Fibroblast of lung (primary cell): Measurements from ENCODE around the gene DENND1A. TPM values are rescaled to one million over a fixed set of nuclear protein-coding genes. Genes with fewer than 3 reads are reported as not detected.

ENCODE experiments used
- DNase-seq, 2 donors: peaks; one replicate each; pipeline versions ENCODE4 v3.0.0 to v3.0.0-alpha.2; 2010; ENCODE audit warnings: low read depth in 2 of 2
- H2AFZ ChIP-seq: 2 replicates; pipeline ENCODE4 v1.5.1; 2012; ENCODE audit warnings: low read length, control low read depth, inconsistent platforms
- H3K27ac ChIP-seq: 2 replicates; pipeline ENCODE4 v1.5.1; 2011; ENCODE audit warnings: low read length, control low read depth; ENCODE audit not compliant: insufficient read depth
- H3K27me3 ChIP-seq: 2 replicates; pipeline ENCODE4 v1.5.1; 2011; ENCODE audit warnings: mild to moderate bottlenecking, low read length; ENCODE audit not compliant: control insufficient read depth, insufficient read depth
- H3K36me3 ChIP-seq: 2 replicates; pipeline ENCODE4 v1.5.1; 2011; ENCODE audit warnings: low read length; ENCODE audit not compliant: control insufficient read depth, insufficient read depth
- H3K4me1 ChIP-seq: 2 replicates; pipeline ENCODE4 v1.5.1; 2011; ENCODE audit warnings: low read length; ENCODE audit not compliant: control insufficient read depth, insufficient read depth; ENCODE audit errors: extremely low read depth
- H3K4me2 ChIP-seq: 2 replicates; pipeline ENCODE4 v1.5.1; 2011; ENCODE audit warnings: low read length, control low read depth; ENCODE audit not compliant: insufficient read depth; ENCODE audit errors: extremely low read depth
- H3K4me3 ChIP-seq, 4 experiments: fragments of 200-600 bp in 1 of 4; sonication (generic) in 1 of 4; replicated peaks in 1 of 4; 2 replicates each; pipeline ENCODE4 v1.5.1; 2011 to 2016; ENCODE audit warnings: low read length in 4 of 4, low read depth in 3 of 4, mild to moderate bottlenecking in 3 of 4, control low read depth in 2 of 4, inconsistent platforms in 1 of 4, mixed read lengths in 1 of 4; ENCODE audit not compliant: insufficient read depth in 1 of 4; ENCODE audit errors: control extremely low read depth in 1 of 4
- H3K79me2 ChIP-seq: 2 replicates; pipeline ENCODE4 v1.5.1; 2012; ENCODE audit warnings: mild to moderate bottlenecking, low read length, inconsistent platforms; ENCODE audit not compliant: control insufficient read depth, insufficient read depth
- H3K9ac ChIP-seq: 2 replicates; pipeline ENCODE4 v1.5.1; 2011; ENCODE audit warnings: mild to moderate bottlenecking, low read length, control low read depth; ENCODE audit not compliant: insufficient read depth
- H3K9me3 ChIP-seq: 2 replicates; pipeline ENCODE4 v1.5.1; 2012; ENCODE audit warnings: low read depth, low read length; ENCODE audit not compliant: control insufficient read depth, insufficient read depth
- H4K20me1 ChIP-seq: 2 replicates; pipeline ENCODE4 v1.5.1; 2011; ENCODE audit warnings: low read length; ENCODE audit not compliant: control insufficient read depth, insufficient read depth; ENCODE audit errors: extremely low read depth
- CTCF ChIP-seq, 2 donors: IDR thresholded peaks in 1 of 2; conservative IDR thresholded peaks in 1 of 2; 1 replicate in 1 of 2; 2 replicates in 1 of 2; pipeline ENCODE4 v1.5.1; 2011 to 2012; ENCODE audit warnings: low read length in 2 of 2, control low read depth in 1 of 2, inconsistent platforms in 1 of 2, low read depth in 1 of 2, mild to moderate bottlenecking in 1 of 2
- EZH2 ChIP-seq: IDR thresholded peaks from 2 replicates; pipeline ENCODE4 v1.5.1; 2012; ENCODE audit warnings: low read length, control low read depth, mild to moderate bottlenecking; ENCODE audit errors: missing control alignments
- polyA plus RNA-seq, 2 donors: library from polyadenylated mRNA; depleted of rRNA in 1 of 2; stranded (reverse) in 1 of 2; unstranded in 1 of 2; fragments of >200 nt; gene quantifications; 2 replicates each; pipeline ENCODE4 v1.2.1, GENCODE V29; 2011 to 2012; ENCODE audit warnings: missing spikeins in 1 of 2
- total RNA-seq: library from RNA; depleted of rRNA; stranded (reverse); fragments of >200 nt; gene quantifications from 2 replicates; pipeline ENCODE4 v1.2.1, GENCODE V29; 2014

Gene DENND1A
- total and polyA plus RNA-seq, 2 donors (not counting 1 experiment from before 2014, with no cell fraction given) = 13.0 to 18.3 TPM

GRCh38 chr9:123391233-123391632 is 538.7 kb downstream of the DENND1A start:
- no peak overlapping the region for H3K4me3 ChIP-seq
- no peaks in the 10 kb centered on the region for H3K79me2 ChIP-seq
- H3K4me2 ChIP-seq = no peak overlapping the region
- H4K20me1 ChIP-seq = no peaks in the 10 kb centered on the region
- H3K4me1 ChIP-seq = no peaks in the 10 kb centered on the region
- H3K9me3 ChIP-seq = no peaks in the 10 kb centered on the region
- DNase-seq = no peak
- H2AFZ ChIP-seq = no peak overlapping the region
- H3K27ac ChIP-seq = no peak overlapping the region
- TF ChIP-seq EZH2 = no peak
- no peak for TF ChIP-seq CTCF (conservative IDR thresholded peaks at IDR 0.05 in 1 of 2, IDR thresholded peaks at IDR 0.05 in 1 of 2; ENCODE audit: low read depth in 1 of 2, low read length in 2 of 2)
- no peaks in the 10 kb centered on the region for H3K36me3 ChIP-seq
- H3K27me3 ChIP-seq = no peaks in the 10 kb centered on the region
- H3K9ac ChIP-seq = no peak overlapping the region

DNA sequence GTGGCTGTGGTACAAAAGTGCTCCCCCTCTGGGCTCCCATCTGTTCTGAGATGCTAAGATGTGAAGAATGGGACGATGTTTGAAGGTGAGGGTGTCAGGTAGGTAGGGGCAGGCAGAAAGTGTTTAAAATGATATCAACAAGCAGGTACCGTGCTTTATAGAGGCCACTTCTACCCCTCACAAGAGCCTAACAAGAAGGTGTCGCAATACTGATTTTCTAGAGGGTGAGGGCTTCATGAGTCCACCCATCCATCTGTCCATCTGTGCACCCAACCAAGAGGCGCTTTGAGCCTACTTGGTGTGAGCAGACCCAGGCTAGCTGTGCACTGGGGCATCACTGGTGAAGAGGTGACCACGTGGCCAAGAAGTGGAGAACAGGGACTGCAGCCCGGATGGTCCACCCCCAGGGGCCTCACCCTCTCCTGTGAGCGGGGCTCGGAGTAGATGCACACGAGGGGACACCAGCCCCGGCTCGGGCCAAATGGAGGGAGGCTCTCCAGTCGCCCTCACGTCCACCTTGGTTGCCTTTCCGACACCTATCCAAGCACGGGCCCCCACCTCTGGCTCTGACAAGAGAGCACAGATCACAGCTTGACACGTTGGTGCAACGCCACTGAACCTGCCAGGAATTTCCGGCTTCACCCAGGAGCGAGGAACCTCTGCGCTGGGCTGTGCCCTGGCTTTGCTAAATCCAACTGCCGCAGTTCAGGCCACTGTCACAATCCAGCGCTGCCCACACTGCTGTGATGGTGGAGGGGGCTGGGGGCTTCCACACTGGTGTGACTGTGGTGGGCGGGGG is 539.4 kb downstream of the DENND1A start:
- Histone ChIP-seq H4K20me1 (no peaks in the 10 kb centered on the region), H3K4me1 (no peaks in the 10 kb centered on the region), H3K4me3 (no peak overlapping the region), H2AFZ (no peak overlapping the region), H3K36me3 (no peaks in the 10 kb centered on the region), H3K27me3 (no peaks in the 10 kb centered on the region), H3K9me3 (no peaks in the 10 kb centered on the region), H3K9ac (no peak overlapping the region), H3K27ac (no peak overlapping the region), H3K4me2 (no peak overlapping the region), H3K79me2 (no peaks in the 10 kb centered on the region)
- TF ChIP-seq CTCF (conservative IDR thresholded peaks at IDR 0.05 in 1 of 2, IDR thresholded peaks at IDR 0.05 in 1 of 2; ENCODE audit: low read depth in 1 of 2, low read length in 2 of 2) (no peak), EZH2 (no peak)
- no peak for DNase-seq

DNA sequence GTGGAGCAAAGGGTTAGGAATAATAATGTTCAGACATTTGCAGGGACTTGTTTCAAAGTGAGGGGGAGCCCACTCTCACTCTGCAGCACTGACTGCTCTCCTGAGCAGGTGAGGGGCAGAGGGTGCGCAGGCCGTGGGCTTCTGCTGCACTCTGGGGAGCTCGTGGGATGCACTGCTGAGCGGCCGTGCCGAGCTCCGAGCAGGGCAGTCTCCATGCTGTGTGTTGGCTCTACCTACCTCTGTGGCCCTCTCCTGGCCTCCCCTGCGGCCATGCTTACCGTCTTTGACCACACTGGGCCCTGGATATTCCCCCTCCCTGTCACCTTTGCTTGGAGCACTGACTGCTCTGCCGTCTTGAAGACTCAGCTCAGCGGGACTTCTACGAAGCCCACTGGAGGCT is 540.2 kb downstream of the DENND1A start:
- no peak for TF ChIP-seq EZH2
- TF ChIP-seq CTCF (conservative IDR thresholded peaks at IDR 0.05 in 1 of 2, IDR thresholded peaks at IDR 0.05 in 1 of 2; ENCODE audit: low read depth in 1 of 2, low read length in 2 of 2) = no peak
- H3K27ac ChIP-seq = no peak overlapping the region
- H3K9ac ChIP-seq = no peak overlapping the region
- no peaks in the 10 kb centered on the region for H4K20me1 ChIP-seq
- H3K4me2 ChIP-seq = no peak overlapping the region
- H3K9me3 ChIP-seq = no peaks in the 10 kb centered on the region
- H3K4me1 ChIP-seq = no peaks in the 10 kb centered on the region
- H3K36me3 ChIP-seq = no peaks in the 10 kb centered on the region
- no peaks in the 10 kb centered on the region for H3K79me2 ChIP-seq
- no peak overlapping the region for H2AFZ ChIP-seq
- no peaks in the 10 kb centered on the region for H3K27me3 ChIP-seq
- no peak for DNase-seq
- no peak overlapping the region for H3K4me3 ChIP-seq
